ENCODE measurements around the gene ZBTB4.
A peak's percentile ranks its signal among the peaks of the same experiment; 100 is the strongest.

The ZBTB4 gene

GRCh38 chr17:7419819-7420610 lies 59.4 kb downstream of the ZBTB4 start, which contains the start of gene SPEM1:
SPEM1 (plus strand) TSS chr17:7420324; CDS start chr17:7420385, 61 bp downstream.
- DNase-seq (ENCODE audit: low spot score): no peak

- DNase-seq (ENCODE audit: low spot score): no peak
Measured at GRCh38 chr17:7418472-7419152, 60.8 kb downstream of the ZBTB4 start.

GRCh38 chr17:7417056-7417655 lies 62.3 kb downstream of the ZBTB4 start:
- DNase-seq (ENCODE audit: low spot score): no peak

GRCh38 chr17:7416323-7416722 lies 63.1 kb downstream of the ZBTB4 start:
- no peak for DNase-seq (ENCODE audit: low spot score)

GRCh38 chr17:7415784-7416183 lies 63.6 kb downstream of the ZBTB4 start:
- no peak for DNase-seq (ENCODE audit: low spot score)

- DNase-seq (ENCODE audit: low spot score): no peak
Measured at GRCh38 chr17:7414837-7415236, 64.6 kb downstream of the ZBTB4 start.

- DNase-seq (ENCODE audit: low spot score): peak; percentile 79
Measured at GRCh38 chr17:7413346-7413985, 66.0 kb downstream of the ZBTB4 start.

- DNase-seq (ENCODE audit: low spot score): no peak
Measured at GRCh38 chr17:7411427-7411750, 68.0 kb downstream of the ZBTB4 start.

GRCh38 chr17:7410634-7411426 lies 68.6 kb downstream of the ZBTB4 start:
- DNase-seq (ENCODE audit: low spot score): no peak

GRCh38 chr17:7409716-7410115 lies 69.7 kb downstream of the ZBTB4 start:
- DNase-seq (ENCODE audit: low spot score): no peak

Measured in AG08395 (cell line).